SK-N-DZ (cell line): ENCODE measurements around the gene FEN1.
A peak's percentile ranks its signal among the peaks of the same experiment; 100 is the strongest.

Experiments used
- DNase-seq: peaks from one replicate; pipeline ENCODE4 v3.0.0-alpha.2; 2015; ENCODE audit warnings: low spot score

FEN1 gene

DNA sequence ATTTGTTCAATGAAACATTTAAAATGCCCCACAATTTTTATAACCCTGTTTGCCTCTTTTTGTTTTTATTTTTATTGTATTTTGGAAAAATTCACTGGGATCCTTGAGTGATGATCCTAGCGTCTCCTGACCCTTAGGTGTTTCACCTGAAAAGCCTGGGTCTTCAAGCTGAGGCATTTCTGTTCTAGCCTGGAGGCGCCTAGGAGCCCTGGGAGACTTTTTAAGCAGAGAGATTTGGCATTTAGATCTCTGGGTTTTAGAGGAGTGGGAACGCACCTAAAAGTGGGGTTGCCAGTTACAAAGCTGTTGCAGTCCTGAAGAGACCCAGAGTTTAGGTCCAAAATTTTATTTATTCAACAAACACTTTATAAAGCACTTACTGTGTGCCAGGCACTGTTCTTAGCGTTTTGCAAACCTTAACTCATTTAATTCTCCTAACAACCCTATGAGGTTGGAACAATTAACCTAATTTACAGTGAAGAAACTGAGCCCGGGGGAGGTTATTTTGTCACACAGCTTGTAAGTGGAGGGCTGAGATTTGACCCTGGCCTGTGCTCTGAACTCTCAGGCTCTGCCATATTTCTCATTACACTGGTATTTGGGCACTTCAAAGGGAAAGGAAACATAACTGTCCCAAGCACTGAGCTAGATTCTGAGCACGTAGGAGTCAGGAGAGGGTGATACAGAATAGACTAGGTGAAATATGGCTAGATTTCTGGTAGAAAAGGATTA is 24.9 kb downstream of the FEN1 start:
- no peak for DNase-seq

DNA sequence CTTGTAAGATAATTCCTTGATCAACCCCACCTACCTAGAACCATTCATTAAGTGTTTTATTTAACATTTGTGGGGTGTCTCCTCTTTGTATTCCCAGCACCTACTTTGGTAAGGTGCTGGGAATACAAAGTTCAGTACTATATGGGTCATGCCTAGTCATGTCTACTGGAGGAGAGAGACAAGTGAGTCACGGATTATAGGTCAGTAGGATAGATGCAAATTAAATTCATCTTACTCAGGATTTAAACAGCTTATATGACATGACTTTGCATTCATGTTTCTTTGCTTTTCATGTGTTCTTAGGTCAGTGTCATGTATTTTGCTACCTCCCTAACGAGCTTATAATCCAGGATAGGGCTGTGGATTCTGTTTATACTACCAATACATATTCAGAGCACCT is 27.5 kb downstream of the FEN1 start:
- no peak for DNase-seq

DNA sequence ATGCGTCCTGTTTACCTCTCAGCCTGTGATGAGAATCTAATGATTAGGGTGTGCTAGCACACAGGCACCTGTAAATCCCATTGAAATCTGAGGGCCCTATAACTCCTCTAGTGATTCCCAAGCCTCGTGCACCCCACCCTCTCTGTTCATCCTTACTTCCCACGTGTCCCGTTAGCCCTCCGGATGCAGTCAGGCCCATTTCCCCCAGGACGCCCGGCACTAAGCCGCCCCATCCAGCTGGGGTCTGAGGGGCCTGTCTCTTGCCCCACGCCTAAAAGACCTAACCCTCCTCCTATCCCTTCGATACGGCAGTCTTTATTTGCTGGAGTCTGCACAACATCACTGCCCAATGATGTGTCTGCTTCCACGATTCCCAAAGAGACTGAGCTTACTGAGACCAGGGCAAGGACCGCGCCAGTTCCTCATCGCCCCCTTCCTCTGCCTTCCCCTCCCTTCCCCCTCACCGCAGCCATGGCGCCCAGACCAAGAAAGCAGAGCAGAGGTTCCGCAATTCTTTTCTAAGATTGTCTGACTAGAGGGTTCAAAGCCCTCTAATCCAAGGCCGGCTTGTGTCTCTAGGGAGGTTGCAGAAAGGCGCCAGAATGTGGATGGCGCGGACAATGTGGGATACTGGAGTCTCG is 34.3 kb downstream of the FEN1 start:
- peak; percentile 63 for DNase-seq

DNA sequence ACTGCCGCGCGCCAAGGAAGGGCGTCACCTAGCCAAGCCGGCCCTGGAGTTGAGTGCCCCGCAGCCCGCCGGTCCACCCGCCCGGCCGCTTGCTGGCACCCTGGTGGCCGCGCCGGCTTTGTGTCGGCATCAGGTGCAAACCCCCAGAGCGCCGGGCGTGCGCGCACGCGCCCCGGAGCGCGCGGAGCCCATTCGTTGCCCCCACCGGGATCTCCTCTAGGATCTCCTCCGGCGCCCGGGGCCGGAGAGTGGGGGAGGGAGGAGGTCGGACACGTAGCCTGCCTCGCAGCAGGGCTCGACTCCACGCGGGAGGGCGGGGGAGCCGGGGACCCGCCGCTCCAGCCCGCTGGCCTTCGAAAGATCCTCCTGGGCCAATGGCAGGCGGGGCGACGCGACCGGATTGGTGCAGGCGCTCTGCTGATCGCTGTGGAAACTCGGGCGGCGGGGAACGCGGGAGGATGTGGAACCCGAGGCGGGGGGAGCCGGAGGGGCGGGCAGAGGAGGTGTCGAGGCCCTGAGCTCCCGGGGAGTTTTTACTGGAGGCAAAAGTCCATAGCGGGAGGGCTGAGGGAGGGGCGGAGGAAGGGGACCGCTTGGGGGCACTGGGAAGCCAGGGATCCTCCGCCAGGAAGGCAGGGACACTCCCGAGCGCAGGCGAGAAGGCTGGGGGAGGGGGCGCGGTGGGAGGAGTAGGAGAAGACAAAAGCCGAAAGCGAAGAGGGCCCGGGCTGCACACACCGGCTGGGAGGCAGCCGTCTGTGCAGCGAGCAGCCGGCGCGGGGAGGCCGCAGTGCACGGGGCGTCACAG is 35.1 kb downstream of the FEN1 start, which contains the start of gene FADS2:
TSS of gene FADS2 (plus strand) at position 730 of the 808 bp plus-strand sequence. CDS start 91 bp downstream, outside the sequence.
- DNase-seq: peak; percentile 98

DNA sequence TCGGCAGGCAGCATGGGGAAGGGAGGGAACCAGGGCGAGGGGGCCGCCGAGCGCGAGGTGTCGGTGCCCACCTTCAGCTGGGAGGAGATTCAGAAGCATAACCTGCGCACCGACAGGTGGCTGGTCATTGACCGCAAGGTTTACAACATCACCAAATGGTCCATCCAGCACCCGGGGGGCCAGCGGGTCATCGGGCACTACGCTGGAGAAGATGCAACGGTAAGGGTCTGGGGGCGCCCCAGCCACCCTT is 35.6 kb downstream of the FEN1 start:
- no peak for DNase-seq

DNA sequence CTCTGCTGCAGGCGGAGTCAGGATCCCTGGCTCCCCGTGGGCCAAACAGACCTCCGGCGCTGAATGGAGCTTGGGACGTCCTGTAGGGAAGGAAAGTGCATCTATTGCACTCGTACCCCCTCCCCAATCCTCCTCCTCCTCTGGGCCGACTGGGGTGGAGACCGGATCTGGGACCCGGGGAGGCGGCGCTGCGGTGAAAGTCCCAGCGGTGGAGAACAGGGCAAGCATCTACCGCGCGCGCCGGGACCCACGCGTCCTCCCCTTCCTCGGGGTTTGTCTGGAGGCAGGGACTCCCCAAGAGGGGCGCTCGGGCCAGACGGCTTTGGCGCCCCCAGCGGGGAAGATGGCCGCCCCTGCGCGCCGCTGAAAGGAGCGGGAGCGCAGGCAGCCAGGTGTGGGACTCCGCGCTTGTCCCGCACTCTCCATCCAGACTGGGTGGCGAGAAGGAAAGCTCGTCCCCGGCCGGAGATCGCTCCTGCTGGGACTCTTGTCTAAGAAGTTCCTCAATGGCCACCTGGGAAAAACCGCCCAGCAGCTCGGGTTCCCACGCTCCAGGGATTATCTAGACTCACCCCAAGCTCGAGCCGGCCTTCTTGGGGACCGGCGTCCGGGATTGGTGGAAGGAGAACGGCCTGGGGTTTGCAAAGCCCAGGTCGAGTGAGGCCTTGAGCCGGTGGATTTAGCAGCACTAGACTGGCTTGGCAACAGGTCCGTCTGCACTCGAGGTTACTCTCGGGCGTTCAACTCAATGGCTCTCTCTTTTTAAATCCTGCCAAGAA is 36.1 kb downstream of the FEN1 start:
- peak; percentile 54 for DNase-seq

DNA sequence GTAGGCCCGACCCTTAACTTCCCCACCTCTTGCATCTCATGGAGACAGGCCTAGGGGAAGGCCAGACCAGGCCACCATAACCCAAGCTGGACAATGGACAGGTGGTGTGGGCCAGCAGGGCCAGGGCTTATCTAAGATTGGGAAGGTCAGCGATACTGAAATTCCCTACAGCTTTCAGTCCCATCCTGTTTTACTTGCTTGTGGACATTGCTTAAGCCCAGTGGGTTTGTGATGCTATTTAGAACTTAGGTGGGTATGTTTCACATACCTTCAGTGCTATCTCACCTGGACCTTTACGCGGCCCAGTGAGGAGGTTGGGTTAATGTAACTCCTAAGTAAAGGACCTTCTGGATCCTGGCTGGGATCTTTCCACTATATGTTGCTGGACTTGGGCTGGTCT is 37.1 kb downstream of the FEN1 start:
- DNase-seq: no peak

DNA sequence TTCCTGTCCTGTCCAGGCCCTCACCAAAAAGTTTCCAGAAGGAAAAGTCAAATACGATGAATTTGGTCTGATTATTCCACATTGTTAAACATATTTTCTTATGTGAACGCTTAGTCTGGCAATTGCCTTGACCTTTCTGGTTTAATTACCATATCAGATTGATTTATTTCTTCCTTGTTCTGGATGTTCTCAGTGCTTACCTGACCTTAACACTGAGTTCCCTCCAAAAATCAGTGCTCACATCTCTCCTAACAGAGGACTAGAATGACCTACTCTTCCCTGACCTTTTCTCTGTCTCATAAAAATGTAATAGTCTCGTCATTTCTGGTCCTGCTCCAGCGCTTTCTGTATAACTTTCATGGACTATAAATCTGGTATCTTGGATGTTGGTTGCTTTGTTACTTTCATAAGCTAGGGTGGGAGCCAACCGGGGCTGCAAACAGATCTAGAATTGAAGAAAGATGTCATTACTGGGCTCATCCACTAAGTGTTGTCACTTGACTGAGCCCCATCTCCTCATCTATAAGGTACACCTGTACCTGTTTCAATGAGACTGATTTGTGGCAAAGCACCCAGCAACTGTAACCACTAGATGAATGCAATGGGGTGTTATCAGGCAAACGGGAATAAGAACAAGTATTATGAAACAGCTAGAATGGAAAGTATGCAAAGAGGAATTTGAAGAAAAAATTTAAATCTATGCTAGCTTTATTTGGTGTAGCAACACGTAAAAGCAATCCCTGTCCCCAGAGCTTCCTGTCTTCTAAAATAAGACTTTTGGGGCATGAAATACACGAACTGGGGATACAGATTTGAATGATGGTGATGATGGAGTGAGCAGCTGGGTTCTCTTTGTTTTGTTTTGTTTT is 37.8 kb downstream of the FEN1 start:
- DNase-seq: no peak

DNA sequence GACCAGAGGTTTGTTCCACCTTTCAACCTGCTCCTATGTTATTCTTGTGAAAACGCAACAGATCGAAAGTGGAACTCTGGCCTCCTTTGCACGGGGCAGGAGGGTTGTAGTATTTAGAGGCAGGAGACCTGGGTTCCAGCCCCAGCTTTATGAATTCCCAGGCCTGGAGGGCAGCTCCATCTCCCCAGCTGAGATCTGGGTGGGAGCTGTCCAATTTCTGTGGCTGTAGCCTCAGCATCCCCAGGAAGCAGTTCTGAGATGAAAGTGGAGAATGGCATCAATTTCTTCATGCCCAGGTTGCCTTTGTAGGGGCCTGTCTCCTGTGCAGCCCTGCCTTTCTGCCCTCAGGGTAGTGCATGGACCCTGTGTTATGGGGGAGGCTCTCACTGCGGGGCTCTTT is 39.5 kb downstream of the FEN1 start:
- no peak for DNase-seq

DNA sequence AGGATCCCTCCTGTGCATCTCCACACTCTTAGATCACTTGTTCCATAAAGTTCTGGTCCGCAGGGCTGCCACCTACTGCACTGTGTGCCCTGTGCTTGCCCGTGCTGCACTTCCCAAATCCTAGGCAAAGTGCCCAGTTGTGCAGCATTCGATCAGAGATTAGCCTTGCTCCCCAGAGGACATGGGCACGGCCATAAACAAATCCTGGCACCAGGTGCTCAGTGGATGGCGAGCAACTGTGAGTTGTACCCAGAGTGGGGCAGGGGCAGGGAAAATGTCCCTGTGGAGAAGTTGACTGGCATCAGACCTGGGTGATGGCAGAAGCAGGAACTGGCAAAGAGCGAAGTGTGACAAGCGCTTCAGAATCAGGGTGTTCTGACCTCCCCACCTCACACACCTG is 40.0 kb downstream of the FEN1 start:
- DNase-seq: no peak

DNA sequence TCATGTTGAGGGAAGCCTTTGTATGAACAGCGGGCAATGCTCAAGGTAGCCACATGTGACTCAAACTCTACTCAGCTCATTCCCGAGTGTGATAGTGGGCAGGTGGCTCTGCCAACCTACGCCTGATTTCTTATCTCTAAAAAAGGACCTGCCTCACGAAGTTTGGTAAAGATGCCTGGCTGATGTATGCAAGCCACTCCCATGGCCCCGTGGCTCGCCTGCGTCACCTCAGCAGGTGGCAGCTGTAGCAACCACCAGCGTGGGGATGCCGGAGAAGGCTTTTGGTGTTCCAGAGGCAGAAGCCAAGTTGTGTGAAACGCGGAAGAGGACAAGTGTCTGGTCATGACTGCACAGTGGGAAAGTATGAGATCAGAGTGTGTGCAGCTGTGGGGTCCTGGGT is 40.8 kb downstream of the FEN1 start:
- no peak for DNase-seq

DNA sequence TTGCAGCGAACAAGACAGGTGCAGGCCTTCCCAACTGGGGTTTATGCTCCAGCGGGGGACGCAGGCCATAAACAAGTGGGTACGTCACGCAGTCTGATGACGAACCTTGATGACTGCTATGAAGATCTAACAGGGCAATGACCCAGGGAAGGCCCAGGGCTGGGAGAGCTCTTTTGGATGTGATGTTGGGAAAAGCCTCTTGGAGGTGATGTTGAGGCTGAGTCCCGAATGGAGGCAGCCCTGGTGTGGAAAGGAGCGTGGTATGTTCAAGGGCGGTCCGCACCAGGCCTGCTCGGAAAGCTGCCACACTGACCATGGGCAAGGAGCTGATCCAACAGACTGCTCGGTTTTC is 41.2 kb downstream of the FEN1 start:
- no peak for DNase-seq

DNA sequence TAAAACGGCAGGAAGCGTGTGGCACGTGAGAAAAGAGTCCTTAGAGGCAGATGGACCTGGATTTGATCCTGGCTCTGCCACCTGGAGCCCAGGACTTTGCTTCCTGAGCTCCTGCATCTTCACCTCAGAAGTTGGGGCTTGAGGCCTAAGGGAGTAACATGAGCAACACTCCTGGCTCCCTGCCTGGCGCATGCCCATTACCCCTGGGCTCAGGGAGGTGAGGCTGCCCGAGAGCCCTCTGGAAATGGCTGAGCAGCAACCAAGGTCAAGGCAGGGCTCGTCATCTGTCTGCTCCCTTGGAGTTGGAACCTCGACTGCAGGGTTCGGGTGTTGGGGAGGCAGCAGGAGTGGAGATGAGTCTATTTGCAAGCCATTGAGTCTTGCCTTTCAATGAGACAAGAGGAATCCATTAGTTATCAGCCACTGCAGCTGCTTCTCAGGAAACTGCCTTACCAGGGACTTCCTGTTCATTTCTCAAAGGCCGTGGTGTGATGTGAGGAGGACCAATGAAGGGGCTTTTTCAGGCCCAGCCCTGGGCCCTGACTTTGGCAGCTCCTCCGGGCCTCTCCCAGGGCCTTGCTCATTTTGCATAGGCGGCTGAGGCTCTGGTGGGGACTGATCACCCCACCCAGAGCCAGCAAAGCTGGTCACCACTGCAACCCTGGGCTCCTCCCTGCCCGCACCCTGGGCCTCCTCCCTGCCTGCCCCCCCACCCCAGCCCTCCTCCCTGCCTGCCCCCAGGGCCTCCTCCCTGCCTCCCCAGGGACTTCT is 41.8 kb downstream of the FEN1 start:
- DNase-seq: no peak

DNA sequence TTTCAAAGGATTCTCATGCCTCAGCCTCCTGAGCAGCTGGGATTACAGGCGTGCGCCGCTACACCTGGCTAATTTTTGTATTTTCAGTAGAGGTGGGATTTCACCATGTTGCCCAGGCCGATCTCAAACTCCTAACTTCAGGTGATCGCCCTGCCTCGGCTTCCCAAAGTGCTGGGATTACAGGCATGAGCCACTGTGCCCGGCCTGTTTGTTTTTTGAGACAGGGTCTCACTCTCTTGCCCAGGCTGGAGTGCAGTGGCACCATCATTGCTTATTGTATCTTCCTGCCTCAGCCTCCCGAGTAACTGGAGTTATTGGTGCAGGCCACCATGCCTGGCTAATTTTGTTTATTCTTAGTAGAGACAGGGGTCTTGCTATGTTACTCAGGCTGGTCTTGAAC is 43.5 kb downstream of the FEN1 start:
- no peak for DNase-seq

DNA sequence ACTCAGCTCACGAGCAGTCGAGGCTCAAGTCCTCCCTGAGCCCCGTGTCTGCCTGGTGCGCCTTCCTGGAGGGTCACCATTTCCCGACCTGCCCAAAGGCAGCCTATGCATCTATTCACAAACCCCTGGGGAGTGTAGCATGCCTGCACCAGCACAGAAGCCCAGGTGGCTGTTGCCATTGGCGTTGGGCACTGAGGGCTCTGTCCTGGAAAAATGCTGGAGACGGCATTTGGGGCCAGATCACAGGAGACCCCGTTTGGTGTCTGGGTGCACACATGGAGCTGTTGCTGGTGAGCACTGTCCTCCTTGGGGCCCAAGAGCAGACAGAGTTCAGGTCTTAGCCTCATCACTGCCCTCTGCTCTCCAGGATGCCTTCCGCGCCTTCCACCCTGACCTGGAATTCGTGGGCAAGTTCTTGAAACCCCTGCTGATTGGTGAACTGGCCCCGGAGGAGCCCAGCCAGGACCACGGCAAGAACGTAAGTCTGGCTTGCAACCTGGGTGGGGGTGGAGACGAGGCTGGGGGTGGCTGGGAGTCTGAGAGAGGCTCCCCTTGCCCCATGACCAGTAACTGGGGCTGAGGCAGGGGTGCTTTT is 44.8 kb downstream of the FEN1 start:
- DNase-seq: no peak

DNA sequence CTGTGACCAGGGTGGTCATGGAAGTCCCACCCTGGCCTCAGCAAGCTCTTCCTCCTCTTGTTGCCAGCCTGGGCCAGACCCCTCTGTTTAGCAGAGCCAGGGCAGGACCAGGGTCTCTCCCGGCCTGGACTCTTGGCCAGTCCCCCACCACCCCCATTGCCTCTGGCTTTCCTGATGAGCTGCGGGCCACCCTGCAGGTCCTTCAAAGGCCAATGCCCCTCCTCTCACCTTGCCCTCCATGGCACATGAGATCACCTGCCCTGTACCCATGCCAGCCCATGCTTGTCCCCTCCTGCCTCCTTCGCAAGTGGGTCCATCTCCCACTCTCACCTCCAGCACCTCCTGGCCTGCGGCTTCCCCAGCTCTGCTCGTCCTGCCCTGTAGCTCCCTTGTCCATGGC is 45.8 kb downstream of the FEN1 start:
- no peak for DNase-seq

DNA sequence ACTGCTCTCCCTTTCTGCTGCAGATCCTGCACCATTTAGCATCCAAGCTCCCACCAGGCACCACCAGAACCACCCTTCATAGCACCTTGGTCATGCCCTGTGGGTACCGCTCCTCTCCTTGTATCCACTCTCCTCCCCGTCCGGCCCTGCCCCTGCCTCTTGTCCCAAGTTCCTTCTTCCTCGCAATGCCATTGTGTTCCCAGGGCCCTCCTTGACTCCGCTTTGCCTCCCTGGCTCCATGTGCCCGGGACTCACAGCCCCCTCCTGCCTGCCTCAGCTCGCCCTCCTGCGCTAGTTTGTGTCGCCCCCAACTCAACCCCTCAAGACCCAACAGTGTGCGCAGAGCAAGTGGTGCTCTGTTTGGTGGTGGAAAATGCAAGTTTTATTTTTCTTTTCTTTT is 46.2 kb downstream of the FEN1 start:
- DNase-seq: no peak

DNA sequence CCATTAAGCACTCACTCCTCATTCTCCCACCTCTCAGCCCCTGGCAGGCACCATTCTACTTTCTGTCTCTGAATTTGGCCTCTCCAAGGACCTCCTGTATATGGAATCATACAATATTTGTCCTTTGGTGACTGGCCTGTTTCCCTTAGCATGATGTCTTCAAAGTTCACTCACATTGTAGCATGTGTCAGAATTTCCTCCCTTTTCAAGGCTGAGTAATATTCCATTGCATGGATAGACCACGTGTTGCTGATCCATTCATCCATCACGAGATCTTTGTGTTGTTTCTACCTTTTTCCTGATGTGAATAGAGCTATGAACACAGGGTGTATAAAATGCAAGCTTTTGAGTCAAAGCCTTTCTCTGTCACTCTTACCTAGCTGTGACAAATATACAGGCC is 47.0 kb downstream of the FEN1 start:
- no peak for DNase-seq

DNA sequence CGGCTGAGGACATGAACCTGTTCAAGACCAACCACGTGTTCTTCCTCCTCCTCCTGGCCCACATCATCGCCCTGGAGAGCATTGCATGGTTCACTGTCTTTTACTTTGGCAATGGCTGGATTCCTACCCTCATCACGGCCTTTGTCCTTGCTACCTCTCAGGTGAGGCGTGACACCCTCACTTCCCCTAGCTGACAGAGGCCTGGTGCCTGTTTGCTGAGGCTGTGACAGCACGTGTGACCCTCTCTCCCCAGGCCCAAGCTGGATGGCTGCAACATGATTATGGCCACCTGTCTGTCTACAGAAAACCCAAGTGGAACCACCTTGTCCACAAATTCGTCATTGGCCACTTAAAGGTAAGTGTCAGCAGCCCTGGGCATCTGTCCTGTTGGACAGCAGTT is 47.7 kb downstream of the FEN1 start:
- no peak for DNase-seq
